ENCODE data around the gene DYRK4. TPM values are rescaled to one million over a fixed set of nuclear protein-coding genes. Genes with fewer than 3 reads are reported as not detected.

The DYRK4 gene
- polyA plus RNA-seq, 1 donor (not counting 4 experiments of a cell fraction or from before 2014, with no cell fraction given): 64.6 TPM

GRCh38 chr12:4540638-4541037 is 21.4 kb upstream of the DYRK4 start:
- no peaks in the 10 kb centered on the region for H3K9me1 ChIP-seq (ENCODE audit: control insufficient read depth, extremely low read depth, insufficient read depth, low read length)
- no peak overlapping the region for H3K9ac ChIP-seq (ENCODE audit: control insufficient read depth, extremely low read depth, insufficient read depth, low read length)
- no peak overlapping the region for H2AFZ ChIP-seq (ENCODE audit: control insufficient read depth, low read length)
- no peak overlapping the region for H3K4me2 ChIP-seq (ENCODE audit: control insufficient read depth, extremely low read depth, insufficient read depth, low read depth, low read length)
- dilution Hi-C loops (cut with MboI; ENCODE audit: extremely low pct_ligation_motif_present, low sequenced_read_pairs): no loop called here
- H4K20me1 ChIP-seq (ENCODE audit: control insufficient read depth, extremely low read depth, insufficient read depth, low read length): no peaks in the 10 kb centered on the region
- FAIRE-seq (no peak), DNase-seq (ENCODE audit: low read depth, low spot score) (no peak)
- no peaks in the 10 kb centered on the region for H3K27me3 ChIP-seq (ENCODE audit: control insufficient read depth, extremely low read depth, insufficient read depth, low read length)
- H3K4me3 ChIP-seq (ENCODE audit: control insufficient read depth in 2 of 3, extremely low read depth in 1 of 3, insufficient read depth in 2 of 3, low read depth in 1 of 3, low read length in 3 of 3): no peak overlapping the region
- H3K27ac ChIP-seq (ENCODE audit: control insufficient read depth, insufficient read depth, low read length): no peak overlapping the region
- H3K36me3 ChIP-seq (ENCODE audit: control insufficient read depth in 2 of 2, extremely low read depth in 1 of 2, insufficient read depth in 2 of 2, low read length in 2 of 2): no peaks in the 10 kb centered on the region
- peaks cover 33% of the 10 kb centered on the region for H3K79me2 ChIP-seq (ENCODE audit: control insufficient read depth, insufficient read depth, low read length)
- peaks cover 8% of the 10 kb centered on the region for H3K4me1 ChIP-seq (ENCODE audit: control insufficient read depth, extremely low read depth, insufficient read depth, low read length)
- H3K9me3 ChIP-seq (ENCODE audit: control insufficient read depth, low read depth, low read length): no peaks in the 10 kb centered on the region
- no peak for TF ChIP-seq CTCF (optimal IDR thresholded peaks at IDR 0.05 in 1 of 3, IDR thresholded peaks at IDR 0.05 in 1 of 3, conservative IDR thresholded peaks at IDR 0.05 in 1 of 3; ENCODE audit: extremely low read depth in 1 of 3, insufficient read depth in 2 of 3, low read length in 3 of 3)
- TF ChIP-seq EZH2 (IDR thresholded peaks at IDR 0.05; ENCODE audit: low read length): no peak

DNA sequence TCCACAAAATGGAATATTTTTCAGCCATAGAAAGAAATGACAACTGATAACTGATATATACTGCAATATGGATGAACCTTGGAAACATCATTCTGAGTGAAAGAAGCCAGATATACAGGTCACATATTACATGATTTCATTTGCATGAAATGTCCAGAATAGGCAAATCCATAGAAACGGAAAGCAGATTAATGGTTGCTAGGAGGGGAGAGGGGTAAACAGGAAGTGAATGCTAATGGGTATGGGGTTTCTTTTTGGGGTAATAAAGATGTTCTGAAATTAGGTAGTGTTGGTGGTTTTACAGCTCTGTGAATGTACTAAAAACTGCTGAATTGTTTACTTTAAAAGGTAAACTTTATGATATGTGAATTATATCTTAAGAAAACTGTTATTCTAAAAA is 16.8 kb upstream of the DYRK4 start:
- no peak overlapping the region for H3K4me2 ChIP-seq (ENCODE audit: control insufficient read depth, extremely low read depth, insufficient read depth, low read depth, low read length)

More for the DNA sequence above, 16.8 kb upstream of the DYRK4 start:
- H2AFZ ChIP-seq (ENCODE audit: control insufficient read depth, low read length): no peak overlapping the region
- H3K79me2 ChIP-seq (ENCODE audit: control insufficient read depth, insufficient read depth, low read length): peaks cover 4% of the 10 kb centered on the region
- no peaks in the 10 kb centered on the region for H3K9me3 ChIP-seq (ENCODE audit: control insufficient read depth, low read depth, low read length)
- no peaks in the 10 kb centered on the region for H4K20me1 ChIP-seq (ENCODE audit: control insufficient read depth, extremely low read depth, insufficient read depth, low read length)
- H3K27me3 ChIP-seq (ENCODE audit: control insufficient read depth, extremely low read depth, insufficient read depth, low read length): no peaks in the 10 kb centered on the region
- TF ChIP-seq EZH2 (IDR thresholded peaks at IDR 0.05; ENCODE audit: low read length) (no peak), CTCF (optimal IDR thresholded peaks at IDR 0.05 in 1 of 3, IDR thresholded peaks at IDR 0.05 in 1 of 3, conservative IDR thresholded peaks at IDR 0.05 in 1 of 3; ENCODE audit: extremely low read depth in 1 of 3, insufficient read depth in 2 of 3, low read length in 3 of 3) (no peak)
- no peaks in the 10 kb centered on the region for H3K9me1 ChIP-seq (ENCODE audit: control insufficient read depth, extremely low read depth, insufficient read depth, low read length)
- H3K9ac ChIP-seq (ENCODE audit: control insufficient read depth, extremely low read depth, insufficient read depth, low read length): no peak overlapping the region
- H3K27ac ChIP-seq (ENCODE audit: control insufficient read depth, insufficient read depth, low read length): no peak overlapping the region
- FAIRE-seq (no peak), DNase-seq (ENCODE audit: low read depth, low spot score) (no peak)
- dilution Hi-C loops (cut with MboI; ENCODE audit: extremely low pct_ligation_motif_present, low sequenced_read_pairs): no loop called here
- no peaks in the 10 kb centered on the region for H3K4me1 ChIP-seq (ENCODE audit: control insufficient read depth, extremely low read depth, insufficient read depth, low read length)
- no peak overlapping the region for H3K4me3 ChIP-seq (ENCODE audit: control insufficient read depth in 2 of 3, extremely low read depth in 1 of 3, insufficient read depth in 2 of 3, low read depth in 1 of 3, low read length in 3 of 3)
- H3K36me3 ChIP-seq (ENCODE audit: control insufficient read depth in 2 of 2, extremely low read depth in 1 of 2, insufficient read depth in 2 of 2, low read length in 2 of 2): no peaks in the 10 kb centered on the region
